Stimulated activated CD8-positive, alpha-beta memory T cell treated with anti-CD3 and anti-CD28 coated beads, Interleukin-7, amount 100 ng/mL, for 24 hours (primary cell): ENCODE data around the gene BCL2L13.
"Not testable (repeated sequence)": the region's sequence is repeated elsewhere in the genome, so short reads cannot be mapped to it uniquely, and the experiment has no call there.

Experiments
- DNase-seq: peaks from one replicate; pipeline ENCODE4 v3.0.0-alpha.2; 2020; ENCODE audit warnings: low read depth

Gene BCL2L13

GRCh38 chr22:17728786-17729185 lies 90.2 kb downstream of the BCL2L13 start:
- no peak for DNase-seq

GRCh38 chr22:17729561-17729960 lies 91.0 kb downstream of the BCL2L13 start:
- no peak for DNase-seq

GRCh38 chr22:17732251-17732854 lies 93.8 kb downstream of the BCL2L13 start:
- DNase-seq, result no peak

GRCh38 chr22:17733466-17733865 lies 94.9 kb downstream of the BCL2L13 start:
- no peak for DNase-seq

GRCh38 chr22:17734187-17734586 lies 95.6 kb downstream of the BCL2L13 start:
- DNase-seq, result no peak

- no peak for DNase-seq
These were observed 100.0 kb downstream of the BCL2L13 start for GRCh38 chr22:17738386-17739128.

- DNase-seq, result no peak
These were observed 100.8 kb downstream of the BCL2L13 start for GRCh38 chr22:17739196-17739975.

GRCh38 chr22:17741866-17742526 lies 103.4 kb downstream of the BCL2L13 start:
- DNase-seq, result no peak

- peak; percentile 61 for DNase-seq
These were observed 104.0 kb downstream of the BCL2L13 start for GRCh38 chr22:17742527-17742902.

GRCh38 chr22:17743661-17744411 lies 105.3 kb downstream of the BCL2L13 start:
- no peak for DNase-seq

- DNase-seq, result no peak
These were observed 105.9 kb downstream of the BCL2L13 start for GRCh38 chr22:17744430-17744829.

- DNase-seq, result no peak
These were observed 108.4 kb downstream of the BCL2L13 start for GRCh38 chr22:17746916-17747315.

GRCh38 chr22:17748555-17749353 lies 110.2 kb downstream of the BCL2L13 start:
- no peak for DNase-seq

GRCh38 chr22:17749605-17750395 lies 111.2 kb downstream of the BCL2L13 start:
- DNase-seq, result no peak

GRCh38 chr22:17751596-17751995 lies 113.0 kb downstream of the BCL2L13 start:
- no peak for DNase-seq

- no peak for DNase-seq
These were observed 114.9 kb downstream of the BCL2L13 start for GRCh38 chr22:17753401-17753989.

- no peak for DNase-seq
These were observed 115.8 kb downstream of the BCL2L13 start for GRCh38 chr22:17754233-17754925.

GRCh38 chr22:17761138-17761488 lies 122.6 kb downstream of the BCL2L13 start:
- no peak for DNase-seq

GRCh38 chr22:17763442-17763841 lies 124.9 kb downstream of the BCL2L13 start:
- DNase-seq, result not testable (repeated sequence)
